Spinal cord (tissue), 10 donors: Measurements from ENCODE around the gene SERINC5. TPM values are rescaled to one million over a fixed set of nuclear protein-coding genes. Genes with fewer than 3 reads are reported as not detected.

Experiments used
- DNase-seq, 6 donors: peaks; one replicate each; pipeline versions ENCODE4 v3.0.0 to v3.0.0-alpha.2; 2013 to 2015; ENCODE audit warnings: low spot score in 6 of 6, low read depth in 4 of 6
- H3K27ac ChIP-seq: one replicate; pipeline ENCODE4 v1.5.1; 2013; ENCODE audit warnings: low read depth, low read length, control low read depth
- H3K27me3 ChIP-seq: one replicate; pipeline ENCODE4 v1.6.1; 2013; ENCODE audit warnings: low read length; ENCODE audit not compliant: control insufficient read depth, insufficient read depth
- H3K36me3 ChIP-seq: one replicate; pipeline ENCODE4 v1.6.1; 2013; ENCODE audit warnings: low read length; ENCODE audit not compliant: control insufficient read depth, insufficient read depth
- H3K4me1 ChIP-seq: one replicate; pipeline ENCODE4 v1.6.1; 2013; ENCODE audit warnings: low read length; ENCODE audit not compliant: control insufficient read depth, insufficient read depth
- H3K4me3 ChIP-seq: one replicate; pipeline ENCODE4 v1.5.1; 2013; ENCODE audit warnings: low read depth, low read length, control low read depth
- H3K9me3 ChIP-seq: one replicate; pipeline ENCODE4 v1.6.1; 2013; ENCODE audit warnings: low read length; ENCODE audit not compliant: control insufficient read depth, insufficient read depth
- WGBS: methylation state at CpG from one replicate; pipeline ENCODE4 v1.1.5; 2013; ENCODE audit warnings: missing lambda C conversion rate; ENCODE audit not compliant: insufficient coverage; 5-methylcytosine and 5-hydroxymethylcytosine counted together
- polyA plus RNA-seq, 2 donors: library from polyadenylated mRNA; unstranded; fragments of 120-200 nt; gene quantifications; one replicate each; pipeline ENCODE4 v1.2.1, GENCODE V29; 2013; ENCODE audit not compliant: insufficient read length in 2 of 2
- total RNA-seq, 2 donors: library from RNA; depleted of rRNA in 1 of 2; stranded (reverse); fragments of 120-200 nt in 1 of 2; fragments of >200 nt in 1 of 2; gene quantifications; one replicate each; pipeline versions ENCODE4 v1.2.3 to v1.2.4, GENCODE V29; 2013 to 2014
- donor health status: healthy.

The SERINC5 gene
- total and polyA plus RNA-seq, 4 donors, result 43.2 to 67.5 (median 54.1) TPM

GRCh38 chr5:80072103-80073073, 183.5 kb downstream of the SERINC5 start:
- DNase-seq, result no peak
- WGBS, result 96% methylated on average over 6 of the region's 10 CpGs
- Histone ChIP-seq H3K4me1 (peaks cover 12% of the 10 kb centered on the region), H3K4me3 (no peak overlapping the region), H3K27me3 (no peaks in the 10 kb centered on the region), H3K27ac (no peak overlapping the region), H3K9me3 (no peaks in the 10 kb centered on the region), H3K36me3 (peaks cover 25% of the 10 kb centered on the region)

- H3K9me3 ChIP-seq, result no peaks in the 10 kb centered on the region
- no peak overlapping the region for H3K4me3 ChIP-seq
- H3K36me3 ChIP-seq, result peaks cover 20% of the 10 kb centered on the region
- H3K27ac ChIP-seq, result no peak overlapping the region
- peaks cover 12% of the 10 kb centered on the region for H3K4me1 ChIP-seq
- DNase-seq, result no peak
- H3K27me3 ChIP-seq, result no peaks in the 10 kb centered on the region
- WGBS, result 95% methylated on average over 2 of the region's 2 CpGs
These were observed 184.3 kb downstream of the SERINC5 start for GRCh38 chr5:80071510-80072021.

GRCh38 chr5:80070338-80071056, 185.4 kb downstream of the SERINC5 start:
- no peak overlapping the region for H3K4me3 ChIP-seq

DNA sequence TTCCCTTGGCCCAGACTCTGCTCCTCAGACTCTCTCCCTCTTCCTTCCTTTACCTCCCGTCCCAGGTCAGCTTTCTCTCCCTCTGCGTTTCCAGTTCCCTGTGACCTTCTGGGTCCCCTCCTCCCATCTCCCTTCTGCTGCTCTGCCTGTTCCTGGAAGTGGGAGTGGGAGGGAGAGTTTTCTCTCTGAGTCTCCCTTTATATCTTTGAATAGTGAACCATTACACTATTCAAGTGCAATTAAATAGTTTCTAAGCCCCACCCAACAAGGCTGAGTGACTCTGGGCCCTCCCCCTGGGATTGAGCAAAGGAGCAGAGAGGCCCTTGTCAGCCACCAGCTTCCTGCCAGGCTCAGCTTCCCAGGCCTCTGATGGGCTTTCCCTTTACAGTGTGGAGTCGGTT, 185.9 kb downstream of the SERINC5 start:
- Histone ChIP-seq H3K4me3 (no peak overlapping the region), H3K27ac (peak overlapping the region; percentile 62), H3K27me3 (no peaks in the 10 kb centered on the region), H3K9me3 (no peaks in the 10 kb centered on the region), H3K4me1 (peaks cover 12% of the 10 kb centered on the region), H3K36me3 (peaks cover 16% of the 10 kb centered on the region)
- peak in 3 of 6 donors; percentile 28 to 65 (median 35) for DNase-seq
- WGBS, result 27% methylated on average over 2 of the region's 3 CpGs

More at GRCh38 chr5:80070338-80071056, 185.4 kb downstream of the SERINC5 start:
- Histone ChIP-seq H3K36me3 (peaks cover 16% of the 10 kb centered on the region), H3K27ac (peak overlapping the region; percentile 62), H3K9me3 (no peaks in the 10 kb centered on the region), H3K27me3 (no peaks in the 10 kb centered on the region), H3K4me1 (peaks cover 12% of the 10 kb centered on the region)
- DNase-seq, result no peak
- 31% methylated on average over 3 of the region's 10 CpGs for WGBS

DNA sequence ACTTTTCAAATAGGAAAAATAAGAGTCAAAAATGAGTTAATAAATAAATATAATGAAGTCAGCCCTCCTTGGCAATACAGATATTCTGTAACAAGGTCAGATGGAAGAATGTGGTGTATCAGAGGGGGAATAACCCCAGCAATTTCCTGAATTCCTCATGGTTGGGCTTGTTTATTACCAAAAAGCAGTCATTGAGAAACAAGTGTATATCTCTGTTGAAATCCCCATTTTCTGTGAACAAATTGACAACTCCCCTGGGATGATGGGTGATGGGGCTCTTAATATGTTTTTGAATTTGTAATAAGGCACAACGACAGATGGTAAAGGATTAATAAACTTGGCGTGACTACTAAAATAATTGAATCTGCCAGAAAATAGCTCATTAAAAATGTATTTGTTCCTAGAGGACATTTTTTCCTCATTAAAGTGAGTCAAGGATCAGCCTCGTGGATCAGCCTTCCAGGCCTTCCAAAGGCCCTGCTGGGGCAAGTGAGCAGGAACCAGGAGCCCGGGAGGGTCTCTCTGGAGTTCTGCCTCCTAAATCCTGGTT, 186.5 kb downstream of the SERINC5 start:
- Histone ChIP-seq H3K27me3 (no peaks in the 10 kb centered on the region), H3K9me3 (no peaks in the 10 kb centered on the region), H3K36me3 (peaks cover 16% of the 10 kb centered on the region), H3K4me1 (peaks cover 12% of the 10 kb centered on the region), H3K4me3 (no peak overlapping the region), H3K27ac (peak overlapping the region; percentile 62)
- 23% methylated on average over 2 of the region's 4 CpGs for WGBS
- DNase-seq, result peak in 3 of 6 donors; percentile 9 to 88 (median 45)

DNA sequence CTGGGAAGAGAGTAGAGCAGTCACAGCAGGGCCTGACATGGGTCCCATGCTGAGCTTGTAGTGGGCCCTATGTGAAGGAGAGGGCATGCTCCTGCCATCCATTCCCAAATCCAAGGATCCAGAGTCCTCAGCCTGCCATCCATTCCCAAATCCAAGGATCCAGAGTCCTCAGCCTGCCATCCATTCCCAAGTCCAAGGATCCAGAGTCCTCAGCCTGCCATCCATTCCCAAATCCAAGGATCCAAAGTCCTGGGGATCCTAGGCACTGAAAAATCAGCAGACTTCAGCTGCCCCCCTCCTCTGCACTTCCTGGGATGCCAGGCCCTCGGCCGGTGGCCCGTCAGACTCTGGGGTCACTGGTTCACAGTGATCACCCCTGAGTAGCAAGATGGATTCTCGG, 187.1 kb downstream of the SERINC5 start:
- H3K9me3 ChIP-seq, result no peaks in the 10 kb centered on the region
- H3K27ac ChIP-seq, result no peak overlapping the region
- H3K4me3 ChIP-seq, result no peak overlapping the region
- no peaks in the 10 kb centered on the region for H3K27me3 ChIP-seq
- peaks cover 16% of the 10 kb centered on the region for H3K36me3 ChIP-seq
- WGBS, result 78% methylated on average over 4 of the region's 4 CpGs
- DNase-seq, result no peak
- peaks cover 12% of the 10 kb centered on the region for H3K4me1 ChIP-seq

DNA sequence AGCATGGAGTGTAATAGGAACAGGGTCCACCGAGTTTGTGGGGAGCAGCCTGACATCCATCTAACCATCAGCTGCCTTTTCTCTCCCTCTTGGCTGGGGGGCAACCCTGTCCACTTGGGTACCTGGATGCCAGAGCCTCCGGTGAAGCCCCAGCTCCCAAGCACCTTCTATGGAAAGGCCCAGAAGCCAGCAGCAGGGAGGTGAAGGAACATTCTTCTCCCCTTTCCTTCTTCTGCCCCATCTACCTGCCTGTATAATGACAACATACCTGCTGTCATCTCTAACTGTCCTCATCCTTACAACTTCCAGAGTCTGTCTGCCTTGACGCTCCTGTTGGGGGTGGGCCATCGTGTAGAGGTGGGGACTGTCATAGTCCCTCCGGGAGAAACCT, 187.6 kb downstream of the SERINC5 start:
- no peak for DNase-seq
- WGBS, result 100% methylated on average over 1 of the region's 5 CpGs
- Histone ChIP-seq H3K27me3 (no peaks in the 10 kb centered on the region), H3K4me3 (no peak overlapping the region), H3K27ac (no peak overlapping the region), H3K4me1 (peaks cover 12% of the 10 kb centered on the region), H3K9me3 (no peaks in the 10 kb centered on the region), H3K36me3 (peaks cover 16% of the 10 kb centered on the region)

DNA sequence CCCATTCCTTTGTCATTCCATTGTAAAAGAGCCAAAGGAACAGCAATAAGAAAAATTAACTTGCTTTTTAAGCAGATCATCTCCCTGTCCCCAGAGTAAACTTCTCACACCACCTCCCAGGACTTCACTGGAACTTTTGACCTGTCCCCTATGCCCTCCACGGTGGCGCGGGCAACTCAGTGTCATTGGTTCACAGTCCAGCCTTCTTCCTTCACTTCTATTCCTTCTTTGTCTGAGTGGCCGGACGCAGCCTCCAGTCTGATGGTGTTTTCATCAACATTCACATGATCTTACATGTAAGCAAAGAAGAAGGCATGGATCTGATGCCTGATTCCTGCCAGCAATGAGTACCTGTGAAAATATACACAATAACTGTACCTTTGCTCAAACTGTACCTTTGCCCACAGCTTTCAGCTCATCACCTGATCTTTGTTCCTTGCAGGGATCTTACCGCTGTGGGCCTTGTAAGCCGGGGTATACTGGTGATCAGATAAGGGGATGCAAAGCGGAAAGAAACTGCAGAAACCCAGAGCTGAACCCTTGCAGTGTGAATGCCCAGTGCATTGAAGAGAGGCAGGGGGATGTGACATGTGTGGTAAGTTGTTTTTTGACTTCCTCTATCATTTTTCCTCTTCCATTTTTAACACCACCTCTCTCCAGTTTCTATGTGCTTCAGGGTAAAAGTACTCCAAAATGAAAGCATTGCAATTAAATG, 188.2 kb downstream of the SERINC5 start:
- no peak for DNase-seq
- no peaks in the 10 kb centered on the region for H3K9me3 ChIP-seq
- H3K4me1 ChIP-seq, result peaks cover 12% of the 10 kb centered on the region
- H3K27me3 ChIP-seq, result no peaks in the 10 kb centered on the region
- 75% methylated on average over 5 of the region's 8 CpGs for WGBS
- H3K36me3 ChIP-seq, result peaks cover 14% of the 10 kb centered on the region
- no peak overlapping the region for H3K27ac ChIP-seq
- H3K4me3 ChIP-seq, result no peak overlapping the region

GRCh38 chr5:80067016-80067415, 188.8 kb downstream of the SERINC5 start:
- WGBS, result no CpG with 5 or more reads among the region's 2 CpGs

More at GRCh38 chr5:80067016-80067415, 188.8 kb downstream of the SERINC5 start:
- no peak overlapping the region for H3K27ac ChIP-seq
- no peaks in the 10 kb centered on the region for H3K27me3 ChIP-seq
- H3K9me3 ChIP-seq, result no peaks in the 10 kb centered on the region
- DNase-seq, result no peak
- H3K4me1 ChIP-seq, result peaks cover 12% of the 10 kb centered on the region
- no peak overlapping the region for H3K4me3 ChIP-seq
- peaks cover 13% of the 10 kb centered on the region for H3K36me3 ChIP-seq
